HCT116 (cell line): ENCODE measurements around the gene PRDX2. TPM values are rescaled to one million over a fixed set of nuclear protein-coding genes. Genes with fewer than 3 reads are reported as not detected.

Source experiments
- ATAC-seq: fragments of 200-7000 bp; cut with Tn5 transposase; 2 replicates; pipeline ENCODE4 v1.9.1; 2020; ENCODE audit warnings: mild to moderate bottlenecking, moderate library complexity
- BruUV-seq: library from RNA; stranded (reverse); fragments of 400-500 nt; replicated peaks from 2 replicates; lab custom pipeline; 2021; lab: Mats Ljungman, UMichigan
- CTCF ChIA-PET: fragments of 300-600 bp; sonication (Branson Sonifier 250); formaldehyde crosslinking; loops from one replicate; lab custom pipeline; 2021; ENCODE audit warnings: antibody characterized with exemption; lab: Charles Lee
- POLR2A ChIA-PET: fragments of 300-600, 350-600 bp; sonication (Branson Sonifier 250); formaldehyde crosslinking; loops from one replicate; lab custom pipeline; 2021; ENCODE audit warnings: antibody characterized with exemption; lab: Charles Lee
- RAD21 ChIA-PET, 2 experiments: fragments of 300-600 bp; sonication (Branson Sonifier 250); formaldehyde crosslinking; loops; one replicate each; lab custom pipeline; 2023; ENCODE audit warnings: low total read pairs in 2 of 2; ENCODE audit not compliant: uncharacterized antibody in 2 of 2, unreplicated experiment in 2 of 2, low non-redundant PET in 1 of 2; lab: Charles Lee
- DNase-seq: peaks from one replicate; pipeline ENCODE4 v3.0.0-alpha.2; 2010; ENCODE audit warnings: low read depth, low spot score
- H2AFZ ChIP-seq: fragments of 200-600 bp; shearing (Covaris generic), sonication (generic); 2 replicates; pipeline ENCODE4 v1.6.1; 2017; ENCODE audit warnings: low read depth, mixed run types, mixed read lengths, antibody characterized with exemption, low read length; ENCODE audit not compliant: poor library complexity, severe bottlenecking
- H3K27ac ChIP-seq: 2 replicates; pipeline ENCODE4 v1.5.1; 2012; ENCODE audit warnings: low read depth, low read length
- H3K27me3 ChIP-seq: fragments of 200-600 bp; sonication (generic); 2 replicates; pipeline ENCODE4 v1.6.1; 2016; ENCODE audit warnings: mixed run types, low read length, mixed read lengths; ENCODE audit not compliant: insufficient read depth
- H3K36me3 ChIP-seq, 2 experiments: fragments of 200-500 bp in 1 of 2; fragments of 200-600 bp in 1 of 2; sonication (Bioruptor generic) in 1 of 2; sonication (generic) in 1 of 2; 2 replicates each; pipeline versions ENCODE4 v1.5.1 to v1.6.1; 2014 to 2016; ENCODE audit warnings: low read length in 2 of 2, inconsistent platforms in 1 of 2, mixed read lengths in 1 of 2, mixed run types in 1 of 2; ENCODE audit not compliant: insufficient read depth in 2 of 2, control insufficient read depth in 1 of 2
- H3K4me1 ChIP-seq, 2 experiments: fragments of 200-600 bp in 1 of 2; sonication (generic) in 1 of 2; 2 replicates each; pipeline versions ENCODE4 v1.5.1 to v1.6.1; 2012 to 2017; ENCODE audit warnings: low read length in 2 of 2, inconsistent platforms in 1 of 2, mild to moderate bottlenecking in 1 of 2, mixed read lengths in 1 of 2, mixed run types in 1 of 2, moderate library complexity in 1 of 2; ENCODE audit not compliant: insufficient read depth in 2 of 2, control insufficient read depth in 1 of 2
- H3K4me2 ChIP-seq: fragments of 200-600 bp; sonication (generic); 2 replicates; pipeline ENCODE4 v1.6.1; 2017; ENCODE audit warnings: mixed run types, low read length, mixed read lengths
- H3K4me3 ChIP-seq, 2 experiments: fragments of 200-600 bp in 1 of 2; sonication (generic) in 1 of 2; replicated peaks in 1 of 2; 2 replicates each; pipeline ENCODE4 v1.5.1; 2011 to 2016; ENCODE audit warnings: low read length in 2 of 2, control low read depth in 1 of 2, low read depth in 1 of 2, mild to moderate bottlenecking in 1 of 2, mixed read lengths in 1 of 2, mixed run types in 1 of 2
- H3K79me2 ChIP-seq: fragments of 200-600 bp; sonication (generic); 2 replicates; pipeline ENCODE4 v1.6.1; 2017; ENCODE audit warnings: mild to moderate bottlenecking, mixed run types, low read length, moderate library complexity, mixed read lengths; ENCODE audit not compliant: insufficient read depth
- H3K9ac ChIP-seq: fragments of 200-600 bp; sonication (generic); 2 replicates; pipeline ENCODE4 v1.6.1; 2016; ENCODE audit warnings: low read length, mixed read lengths
- H3K9me2 ChIP-seq: fragments of 200-600 bp; sonication (generic), shearing (Covaris generic); 2 replicates; pipeline ENCODE4 v1.6.1; 2017; ENCODE audit warnings: mixed run types, mild to moderate bottlenecking, moderate library complexity; ENCODE audit not compliant: insufficient read depth
- H3K9me3 ChIP-seq, 2 experiments: fragments of 200-500 bp in 1 of 2; fragments of 200-600 bp in 1 of 2; sonication (Bioruptor generic) in 1 of 2; sonication (generic) in 1 of 2; 2 replicates each; pipeline ENCODE4 v1.6.1; 2014 to 2017; ENCODE audit warnings: low read length in 2 of 2, mixed read lengths in 2 of 2, inconsistent platforms in 1 of 2, low read depth in 1 of 2, mild to moderate bottlenecking in 1 of 2, mixed run types in 1 of 2, moderate library complexity in 1 of 2; ENCODE audit not compliant: control insufficient read depth in 1 of 2, insufficient read depth in 1 of 2
- H4K20me1 ChIP-seq: fragments of 200-600 bp; sonication (generic), shearing (Covaris generic); 2 replicates; pipeline ENCODE4 v1.6.1; 2017; ENCODE audit warnings: mixed run types, mild to moderate bottlenecking, moderate library complexity; ENCODE audit not compliant: insufficient read depth
- CBX3 ChIP-seq: IDR thresholded peaks from 2 replicates; pipeline ENCODE4 v1.6.1; 2012; ENCODE audit warnings: low read depth
- CEBPB ChIP-seq: IDR thresholded peaks from 2 replicates; pipeline ENCODE4 v1.6.1; 2012; ENCODE audit warnings: low read depth
- EGR1 ChIP-seq: IDR thresholded peaks from 2 replicates; pipeline ENCODE4 v1.6.1; 2012; ENCODE audit warnings: low read depth
- ELF1 ChIP-seq: IDR thresholded peaks from 2 replicates; pipeline ENCODE4 v1.6.1; 2012; ENCODE audit warnings: low read depth, borderline replicate concordance
- EZH2 ChIP-seq: fragments of 200-600 bp; sonication (generic); IDR thresholded peaks from 2 replicates; pipeline ENCODE4 v1.6.1; 2017; ENCODE audit warnings: antibody characterized with exemption, mixed run types
- FOSL1 ChIP-seq: IDR thresholded peaks from 2 replicates; pipeline ENCODE4 v1.6.1; 2012; ENCODE audit warnings: low read depth
- JUND ChIP-seq: IDR thresholded peaks from 2 replicates; pipeline ENCODE4 v1.6.1; 2012
- POLR2A ChIP-seq: IDR thresholded peaks from 2 replicates; pipeline ENCODE4 v1.7.0; 2011; ENCODE audit warnings: borderline replicate concordance; ENCODE audit not compliant: insufficient read depth, insufficient read length; ENCODE audit errors: extremely low read depth
- POLR2AphosphoS5 ChIP-seq: IDR thresholded peaks from 2 replicates; pipeline ENCODE4 v1.6.1; 2011; ENCODE audit warnings: mild to moderate bottlenecking, low read depth, low read length, moderate library complexity
- RAD21 ChIP-seq: IDR thresholded peaks from 2 replicates; pipeline ENCODE4 v1.6.1; 2012; ENCODE audit warnings: low read depth, mild to moderate bottlenecking
- REST ChIP-seq: IDR thresholded peaks from 2 replicates; pipeline ENCODE4 v1.6.1; 2012; ENCODE audit warnings: low read depth
- SIN3A ChIP-seq: IDR thresholded peaks from 2 replicates; pipeline ENCODE4 v1.6.1; 2012; ENCODE audit warnings: low read depth
- SRF ChIP-seq: IDR thresholded peaks from 2 replicates; pipeline ENCODE4 v1.6.1; 2012; ENCODE audit warnings: low read depth
- TCF7L2 ChIP-seq: IDR thresholded peaks from 2 replicates; pipeline ENCODE4 v1.7.0; 2011; ENCODE audit warnings: borderline replicate concordance, inconsistent platforms; ENCODE audit not compliant: insufficient read depth, insufficient read length; ENCODE audit errors: extremely low read depth
- YY1 ChIP-seq: IDR thresholded peaks from 2 replicates; pipeline ENCODE4 v1.6.1; 2011; ENCODE audit warnings: low read length, low read depth, moderate library complexity, mild to moderate bottlenecking; ENCODE audit not compliant: insufficient replicate concordance; ENCODE audit errors: extremely low read depth
- ZFX ChIP-seq: fragments of 450-650 bp; IDR thresholded peaks from 2 replicates; pipeline ENCODE4 v1.6.1; 2017
- ZNF274 ChIP-seq: fragments of 200-500 bp; sonication (Bioruptor generic); IDR thresholded peaks from 2 replicates; pipeline ENCODE4 v1.6.1; 2014; ENCODE audit warnings: mild to moderate bottlenecking, low read depth, low read length, inconsistent platforms
- intact Hi-C: fragments of 100-400 bp; cut with micrococcal nuclease; formaldehyde crosslinking; loops from 2 replicates; pipeline ENCODE4 v1.10.0; 2022
- total RNA-seq: library from RNA; stranded (reverse); gene quantifications from one replicate; pipeline ENCODE4 v1.2.1, GENCODE V29; 2021; ENCODE audit not compliant: unreplicated experiment
- TF ChIP-seq, protein P1 (sequence below): IDR thresholded peaks from 2 replicates; pipeline ENCODE4 v1.6.1; 2012
- TF ChIP-seq, protein P2 (sequence below): IDR thresholded peaks from 2 replicates; pipeline ENCODE4 v1.6.1; 2011; ENCODE audit warnings: mild to moderate bottlenecking, low read length, moderate library complexity; ENCODE audit not compliant: insufficient replicate concordance; ENCODE audit errors: extremely low read depth
- TF ChIP-seq, protein P3 (sequence below): IDR thresholded peaks from 2 replicates; pipeline ENCODE4 v1.6.1; 2012

Gene PRDX2
- total RNA-seq, 1 experiment from 2014 or later = 387 TPM

GRCh38 chr19:12791345-12792050 is 10.1 kb downstream of the PRDX2 start, which contains the start of gene JUNB:
TSS of gene JUNB (plus strand) at chr19:12791486. CDS start at chr19:12791772, 286 bp downstream.
- intact Hi-C loops = loop anchor here (2.0 kb wide), 1 partner anchor 13 kb away; no protein-coding TSS in a partner anchor
- POLR2A ChIA-PET = interaction anchor here (0.6 to 6.7 kb wide), 18 partner anchors 9 to 128 kb away, joined by 3 to 172 read pairs (median 6); partner anchors contain the start of genes DHPS, GET3, HOOK2 and PRDX2
- CTCF ChIA-PET = interaction anchor here (0.7 to 7.4 kb wide), 5 partner anchors 9 to 34 kb away, joined by 3 to 88 read pairs (median 21); partner anchors contain the start of gene HOOK2
- peak within 1 kb of the TSS; percentile 99 for H3K4me2 ChIP-seq
- H3K4me1 ChIP-seq = peaks cover 61 to 90% of the 10 kb centered on the region in 2 experiments
- RAD21 ChIA-PET = interaction anchor here (0.6 to 1.4 kb wide), 5 partner anchors 8 to 95 kb away, joined by 3 to 8 read pairs (median 5); partner anchors contain the start of gene FBXW9 (in 1 of the 2)
- H3K9me2 ChIP-seq = no peaks in the 10 kb centered on the region
- peak within 1 kb of the TSS; percentile 77 to 84 for H3K4me3 ChIP-seq
- H4K20me1 ChIP-seq = no peaks in the 10 kb centered on the region
- no peak within 1 kb of the TSS for H2AFZ ChIP-seq
- no peaks in the 10 kb centered on the region for H3K36me3 ChIP-seq
- ATAC-seq (peak; percentile 46), DNase-seq (peak; percentile 93)
- no TSS peak for BruUV-seq
- H3K27me3 ChIP-seq = no peaks in the 10 kb centered on the region
- H3K9ac ChIP-seq = peak within 1 kb of the TSS; percentile 93
- H3K79me2 ChIP-seq = peaks cover 19% of the 10 kb centered on the region
- TF ChIP-seq CEBPB (no peak), TCF7L2 (peak; percentile 54), FOSL1 (no peak), ZFX (peak; percentile 52), EGR1 (no peak), SIN3A (no peak), RAD21 (no peak), ZNF274 (no peak), CBX3 (no peak), POLR2AphosphoS5 (peak; percentile 100), ELF1 (no peak), POLR2A (peak; percentile 100), EZH2 (no peak), YY1 (peak; percentile 43), JUND (no peak), REST (no peak), SRF (no peak)
- TF ChIP-seq, protein P1, sequence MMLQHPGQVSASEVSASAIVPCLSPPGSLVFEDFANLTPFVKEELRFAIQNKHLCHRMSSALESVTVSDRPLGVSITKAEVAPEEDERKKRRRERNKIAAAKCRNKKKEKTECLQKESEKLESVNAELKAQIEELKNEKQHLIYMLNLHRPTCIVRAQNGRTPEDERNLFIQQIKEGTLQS = no peak
- TF ChIP-seq, protein P2, sequence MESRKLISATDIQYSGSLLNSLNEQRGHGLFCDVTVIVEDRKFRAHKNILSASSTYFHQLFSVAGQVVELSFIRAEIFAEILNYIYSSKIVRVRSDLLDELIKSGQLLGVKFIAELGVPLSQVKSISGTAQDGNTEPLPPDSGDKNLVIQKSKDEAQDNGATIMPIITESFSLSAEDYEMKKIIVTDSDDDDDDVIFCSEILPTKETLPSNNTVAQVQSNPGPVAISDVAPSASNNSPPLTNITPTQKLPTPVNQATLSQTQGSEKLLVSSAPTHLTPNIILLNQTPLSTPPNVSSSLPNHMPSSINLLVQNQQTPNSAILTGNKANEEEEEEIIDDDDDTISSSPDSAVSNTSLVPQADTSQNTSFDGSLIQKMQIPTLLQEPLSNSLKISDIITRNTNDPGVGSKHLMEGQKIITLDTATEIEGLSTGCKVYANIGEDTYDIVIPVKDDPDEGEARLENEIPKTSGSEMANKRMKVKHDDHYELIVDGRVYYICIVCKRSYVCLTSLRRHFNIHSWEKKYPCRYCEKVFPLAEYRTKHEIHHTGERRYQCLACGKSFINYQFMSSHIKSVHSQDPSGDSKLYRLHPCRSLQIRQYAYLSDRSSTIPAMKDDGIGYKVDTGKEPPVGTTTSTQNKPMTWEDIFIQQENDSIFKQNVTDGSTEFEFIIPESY = peak; percentile 88
- TF ChIP-seq, protein P3, sequence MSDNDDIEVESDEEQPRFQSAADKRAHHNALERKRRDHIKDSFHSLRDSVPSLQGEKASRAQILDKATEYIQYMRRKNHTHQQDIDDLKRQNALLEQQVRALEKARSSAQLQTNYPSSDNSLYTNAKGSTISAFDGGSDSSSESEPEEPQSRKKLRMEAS = no peak
- H3K27ac ChIP-seq = peak within 1 kb of the TSS; percentile 96
- H3K9me3 ChIP-seq = no peaks in the 10 kb centered on the region
